GM19452 (cell line): ENCODE results near the gene TLE7.

Experiments
- ATAC-seq: cut with Tn5 transposase; IDR thresholded peaks from one replicate; pipeline ENCODE4 v1.9.1; 2021; ENCODE audit not compliant: unreplicated experiment

TLE7 gene

GRCh38 chr16:71414038-71414437 lies 27.8 kb downstream of the TLE7 start:
- ATAC-seq, result no peak

GRCh38 chr16:71413341-71413740 lies 28.5 kb downstream of the TLE7 start:
- ATAC-seq, result no peak

GRCh38 chr16:71412270-71413160 lies 29.3 kb downstream of the TLE7 start:
- peak; percentile 56 for ATAC-seq

GRCh38 chr16:71410146-71410545 lies 31.7 kb downstream of the TLE7 start:
- ATAC-seq, result no peak

GRCh38 chr16:71409011-71409775 lies 32.7 kb downstream of the TLE7 start:
- no peak for ATAC-seq

GRCh38 chr16:71408536-71408935 lies 33.3 kb downstream of the TLE7 start:
- no peak for ATAC-seq

- ATAC-seq, result no peak
These were observed 34.1 kb downstream of the TLE7 start for GRCh38 chr16:71407731-71408130.

GRCh38 chr16:71406724-71407123 lies 35.1 kb downstream of the TLE7 start:
- no peak for ATAC-seq

- ATAC-seq, result no peak
These were observed 35.5 kb downstream of the TLE7 start for GRCh38 chr16:71406316-71406715.

GRCh38 chr16:71404364-71404763 lies 37.5 kb downstream of the TLE7 start:
- no peak for ATAC-seq

GRCh38 chr16:71402674-71403073 lies 39.2 kb downstream of the TLE7 start:
- ATAC-seq, result no peak

GRCh38 chr16:71402007-71402406 lies 39.8 kb downstream of the TLE7 start:
- ATAC-seq, result no peak

- ATAC-seq, result no peak
These were observed 41.9 kb downstream of the TLE7 start for GRCh38 chr16:71399801-71400563.

GRCh38 chr16:71396594-71396993 lies 45.3 kb downstream of the TLE7 start:
- no peak for ATAC-seq

GRCh38 chr16:71389330-71389729 lies 52.5 kb downstream of the TLE7 start:
- no peak for ATAC-seq

GRCh38 chr16:71387045-71387871 lies 54.6 kb downstream of the TLE7 start:
- ATAC-seq, result no peak

- no peak for ATAC-seq
These were observed 57.7 kb downstream of the TLE7 start for GRCh38 chr16:71384073-71384724.

GRCh38 chr16:71383054-71383773 lies 58.6 kb downstream of the TLE7 start:
- no peak for ATAC-seq

GRCh38 chr16:71380831-71381230 lies 61.0 kb downstream of the TLE7 start:
- ATAC-seq, result no peak
